ENCODE measurements around the gene NT5DC2.

DNA sequence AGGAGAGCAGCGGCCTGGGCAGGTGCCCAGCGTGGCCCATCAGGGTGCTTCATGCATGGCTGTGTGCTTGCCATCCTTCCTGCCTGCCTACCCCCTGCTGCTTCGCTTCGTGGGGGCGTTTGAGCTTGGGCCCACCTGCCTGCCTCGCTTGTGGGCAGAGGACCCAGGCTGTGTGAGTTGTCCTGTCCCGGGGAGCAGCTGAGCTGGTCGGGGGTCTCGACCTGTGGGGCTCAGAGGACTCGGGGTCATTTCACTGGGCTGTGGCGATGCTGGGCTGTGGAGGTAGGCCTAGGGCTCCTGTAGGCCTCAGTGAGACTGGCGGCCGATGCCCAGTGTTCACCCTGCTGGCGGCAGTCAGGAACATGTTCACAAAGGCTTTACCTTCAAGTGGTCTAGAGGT, 50.6 kb downstream of the NT5DC2 start:
- TF ChIP-seq, protein P1, sequence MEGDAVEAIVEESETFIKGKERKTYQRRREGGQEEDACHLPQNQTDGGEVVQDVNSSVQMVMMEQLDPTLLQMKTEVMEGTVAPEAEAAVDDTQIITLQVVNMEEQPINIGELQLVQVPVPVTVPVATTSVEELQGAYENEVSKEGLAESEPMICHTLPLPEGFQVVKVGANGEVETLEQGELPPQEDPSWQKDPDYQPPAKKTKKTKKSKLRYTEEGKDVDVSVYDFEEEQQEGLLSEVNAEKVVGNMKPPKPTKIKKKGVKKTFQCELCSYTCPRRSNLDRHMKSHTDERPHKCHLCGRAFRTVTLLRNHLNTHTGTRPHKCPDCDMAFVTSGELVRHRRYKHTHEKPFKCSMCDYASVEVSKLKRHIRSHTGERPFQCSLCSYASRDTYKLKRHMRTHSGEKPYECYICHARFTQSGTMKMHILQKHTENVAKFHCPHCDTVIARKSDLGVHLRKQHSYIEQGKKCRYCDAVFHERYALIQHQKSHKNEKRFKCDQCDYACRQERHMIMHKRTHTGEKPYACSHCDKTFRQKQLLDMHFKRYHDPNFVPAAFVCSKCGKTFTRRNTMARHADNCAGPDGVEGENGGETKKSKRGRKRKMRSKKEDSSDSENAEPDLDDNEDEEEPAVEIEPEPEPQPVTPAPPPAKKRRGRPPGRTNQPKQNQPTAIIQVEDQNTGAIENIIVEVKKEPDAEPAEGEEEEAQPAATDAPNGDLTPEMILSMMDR (IDR thresholded peaks at IDR 0.05): no peak
- TF ChIP-seq POLR2A (IDR thresholded peaks at IDR 0.05): no peak
